HG02973 (cell line): ENCODE measurements around the gene ZFP90.
"Not testable (repeated sequence)": the region's sequence is repeated elsewhere in the genome, so short reads cannot be mapped to it uniquely, and the experiment has no call there.

Source experiments
- ATAC-seq: cut with Tn5 transposase; IDR thresholded peaks from one replicate; pipeline ENCODE4 v1.9.1; 2021; ENCODE audit warnings: moderate library complexity; ENCODE audit not compliant: unreplicated experiment

Gene ZFP90

GRCh38 chr16:68538880-68539701, at the start of gene ZFP90:
TSS of gene ZFP90 (plus strand) at chr16:68539291. CDS start at chr16:68539793, 502 bp downstream.
- peak; percentile 85 for ATAC-seq

GRCh38 chr16:68490358-68490757, 48.7 kb upstream of the ZFP90 start:
- ATAC-seq, result no peak

- ATAC-seq, result no peak
Measured at GRCh38 chr16:68490829-68491575, 48.1 kb upstream of the ZFP90 start.

GRCh38 chr16:68491576-68491950, 47.5 kb upstream of the ZFP90 start:
- ATAC-seq, result no peak

GRCh38 chr16:68492151-68492542, 46.9 kb upstream of the ZFP90 start:
- ATAC-seq, result no peak

- no peak for ATAC-seq
Measured at GRCh38 chr16:68492543-68493411, 46.3 kb upstream of the ZFP90 start.

- ATAC-seq, result no peak
Measured at GRCh38 chr16:68493412-68494070, 45.5 kb upstream of the ZFP90 start.

- not testable (repeated sequence) for ATAC-seq
Measured at GRCh38 chr16:68494261-68494660, 44.8 kb upstream of the ZFP90 start.

GRCh38 chr16:68496689-68497088, 42.4 kb upstream of the ZFP90 start:
- ATAC-seq, result no peak

GRCh38 chr16:68499006-68499405, 40.1 kb upstream of the ZFP90 start:
- ATAC-seq, result no peak

GRCh38 chr16:68503334-68503733, 35.8 kb upstream of the ZFP90 start:
- ATAC-seq, result no peak

- no peak for ATAC-seq
Measured at GRCh38 chr16:68504066-68504465, 35.0 kb upstream of the ZFP90 start.

GRCh38 chr16:68506331-68507053, 32.6 kb upstream of the ZFP90 start:
- no peak for ATAC-seq

- ATAC-seq, result no peak
Measured at GRCh38 chr16:68508013-68508412, 31.1 kb upstream of the ZFP90 start.

GRCh38 chr16:68508641-68509240, 30.4 kb upstream of the ZFP90 start:
- ATAC-seq, result no peak

- ATAC-seq, result no peak
Measured at GRCh38 chr16:68509381-68509780, 29.7 kb upstream of the ZFP90 start.

- no peak for ATAC-seq
Measured at GRCh38 chr16:68510775-68511174, 28.3 kb upstream of the ZFP90 start.

GRCh38 chr16:68512183-68512582, 26.9 kb upstream of the ZFP90 start:
- ATAC-seq, result no peak

GRCh38 chr16:68512742-68513141, 26.3 kb upstream of the ZFP90 start:
- no peak for ATAC-seq

GRCh38 chr16:68514511-68514910, 24.6 kb upstream of the ZFP90 start:
- ATAC-seq, result no peak
